Activated naive CD8-positive, alpha-beta T cell (primary cell): ENCODE measurements around the gene DHCR7.
A peak's percentile ranks its signal among the peaks of the same experiment; 100 is the strongest.

Experiments used
- H3K27ac Mint-ChIP-seq: one replicate; pipeline ENCODE4 v1.8.0; 2021; ENCODE audit warnings: mixed read lengths
- H3K27me3 Mint-ChIP-seq: one replicate; pipeline ENCODE4 v1.8.0; 2021; ENCODE audit warnings: mixed read lengths
- H3K36me3 Mint-ChIP-seq: one replicate; pipeline ENCODE4 v1.8.0; 2021; ENCODE audit warnings: mixed read lengths
- H3K4me1 Mint-ChIP-seq: one replicate; pipeline ENCODE4 v1.8.0; 2021; ENCODE audit warnings: low read depth, mixed read lengths
- H3K4me3 Mint-ChIP-seq: one replicate; pipeline ENCODE4 v1.8.0; 2021; ENCODE audit warnings: mild to moderate bottlenecking, mixed read lengths
- H3K9me3 Mint-ChIP-seq: one replicate; pipeline ENCODE4 v1.8.0; 2021; ENCODE audit warnings: low read depth, mixed read lengths

DHCR7 gene

GRCh38 chr11:71484248-71485062 lies 36.3 kb upstream of the DHCR7 start:
- H3K27ac Mint-ChIP-seq = peak overlapping the region; percentile 31
- no peaks in the 10 kb centered on the region for H3K27me3 Mint-ChIP-seq
- no peak overlapping the region for H3K4me3 Mint-ChIP-seq
- no peaks in the 10 kb centered on the region for H3K9me3 Mint-ChIP-seq
- peaks cover 15% of the 10 kb centered on the region for H3K4me1 Mint-ChIP-seq
- H3K36me3 Mint-ChIP-seq = peaks cover 32% of the 10 kb centered on the region

GRCh38 chr11:71483692-71484091 lies 35.5 kb upstream of the DHCR7 start:
- H3K9me3 Mint-ChIP-seq = no peaks in the 10 kb centered on the region
- H3K36me3 Mint-ChIP-seq = peaks cover 31% of the 10 kb centered on the region
- peaks cover 8% of the 10 kb centered on the region for H3K4me1 Mint-ChIP-seq
- no peak overlapping the region for H3K27ac Mint-ChIP-seq
- no peaks in the 10 kb centered on the region for H3K27me3 Mint-ChIP-seq
- no peak overlapping the region for H3K4me3 Mint-ChIP-seq

GRCh38 chr11:71482746-71483364 lies 34.7 kb upstream of the DHCR7 start:
- H3K27me3 Mint-ChIP-seq = no peaks in the 10 kb centered on the region
- H3K36me3 Mint-ChIP-seq = peaks cover 34% of the 10 kb centered on the region
- no peak overlapping the region for H3K4me3 Mint-ChIP-seq
- peaks cover 2% of the 10 kb centered on the region for H3K4me1 Mint-ChIP-seq
- no peak overlapping the region for H3K27ac Mint-ChIP-seq
- H3K9me3 Mint-ChIP-seq = no peaks in the 10 kb centered on the region

GRCh38 chr11:71482216-71482615 lies 34.0 kb upstream of the DHCR7 start:
- Mint-ChIP-seq H3K36me3 (peaks cover 34% of the 10 kb centered on the region), H3K4me3 (no peak overlapping the region), H3K27me3 (no peaks in the 10 kb centered on the region), H3K4me1 (peaks cover 2% of the 10 kb centered on the region), H3K9me3 (no peaks in the 10 kb centered on the region), H3K27ac (no peak overlapping the region)

- Mint-ChIP-seq H3K27ac (no peak overlapping the region), H3K9me3 (no peaks in the 10 kb centered on the region), H3K4me1 (no peaks in the 10 kb centered on the region), H3K27me3 (no peaks in the 10 kb centered on the region), H3K36me3 (peaks cover 29% of the 10 kb centered on the region), H3K4me3 (no peak overlapping the region)
Observed at GRCh38 chr11:71481101-71481960, 33.1 kb upstream of the DHCR7 start.

- no peak overlapping the region for H3K27ac Mint-ChIP-seq
- no peaks in the 10 kb centered on the region for H3K4me1 Mint-ChIP-seq
- peaks cover 14% of the 10 kb centered on the region for H3K36me3 Mint-ChIP-seq
- no peak overlapping the region for H3K4me3 Mint-ChIP-seq
- H3K27me3 Mint-ChIP-seq = no peaks in the 10 kb centered on the region
- no peaks in the 10 kb centered on the region for H3K9me3 Mint-ChIP-seq
Observed at GRCh38 chr11:71478528-71478840, 30.3 kb upstream of the DHCR7 start.

GRCh38 chr11:71477641-71478527 lies 29.7 kb upstream of the DHCR7 start:
- Mint-ChIP-seq H3K36me3 (peaks cover 9% of the 10 kb centered on the region), H3K27ac (no peak overlapping the region)

GRCh38 chr11:71476926-71477640 lies 28.9 kb upstream of the DHCR7 start:
- no peaks in the 10 kb centered on the region for H3K9me3 Mint-ChIP-seq
- no peak overlapping the region for H3K4me3 Mint-ChIP-seq
- H3K27me3 Mint-ChIP-seq = no peaks in the 10 kb centered on the region
- H3K36me3 Mint-ChIP-seq = peaks cover 7% of the 10 kb centered on the region
- no peak overlapping the region for H3K27ac Mint-ChIP-seq
- H3K4me1 Mint-ChIP-seq = no peaks in the 10 kb centered on the region

More at GRCh38 chr11:71477641-71478527, 29.7 kb upstream of the DHCR7 start:
- Mint-ChIP-seq H3K4me3 (no peak overlapping the region), H3K9me3 (no peaks in the 10 kb centered on the region), H3K4me1 (no peaks in the 10 kb centered on the region), H3K27me3 (no peaks in the 10 kb centered on the region)

GRCh38 chr11:71476031-71476430 lies 27.8 kb upstream of the DHCR7 start:
- H3K4me1 Mint-ChIP-seq = no peaks in the 10 kb centered on the region
- H3K27ac Mint-ChIP-seq = no peak overlapping the region
- peaks cover 3% of the 10 kb centered on the region for H3K36me3 Mint-ChIP-seq
- no peaks in the 10 kb centered on the region for H3K9me3 Mint-ChIP-seq
- H3K4me3 Mint-ChIP-seq = no peak overlapping the region
- no peaks in the 10 kb centered on the region for H3K27me3 Mint-ChIP-seq

- H3K36me3 Mint-ChIP-seq = peaks cover 3% of the 10 kb centered on the region
- H3K27ac Mint-ChIP-seq = no peak overlapping the region
- H3K9me3 Mint-ChIP-seq = no peaks in the 10 kb centered on the region
- H3K4me3 Mint-ChIP-seq = no peak overlapping the region
- no peaks in the 10 kb centered on the region for H3K27me3 Mint-ChIP-seq
- H3K4me1 Mint-ChIP-seq = no peaks in the 10 kb centered on the region
Observed at GRCh38 chr11:71474771-71475483, 26.7 kb upstream of the DHCR7 start.

GRCh38 chr11:71474141-71474770 lies 26.1 kb upstream of the DHCR7 start:
- no peaks in the 10 kb centered on the region for H3K4me1 Mint-ChIP-seq
- no peak overlapping the region for H3K27ac Mint-ChIP-seq
- no peaks in the 10 kb centered on the region for H3K27me3 Mint-ChIP-seq
- H3K4me3 Mint-ChIP-seq = no peak overlapping the region
- H3K9me3 Mint-ChIP-seq = no peaks in the 10 kb centered on the region
- H3K36me3 Mint-ChIP-seq = peaks cover 3% of the 10 kb centered on the region

- Mint-ChIP-seq H3K9me3 (no peaks in the 10 kb centered on the region), H3K4me3 (no peak overlapping the region), H3K27me3 (no peaks in the 10 kb centered on the region), H3K4me1 (no peaks in the 10 kb centered on the region), H3K36me3 (peaks cover 3% of the 10 kb centered on the region), H3K27ac (no peak overlapping the region)
Observed at GRCh38 chr11:71473793-71474080, 25.5 kb upstream of the DHCR7 start.
